ENCODE measurements around the gene KCNQ5.
A peak's percentile ranks its signal among the peaks of the same experiment; 100 is the strongest.

The KCNQ5 gene

DNA sequence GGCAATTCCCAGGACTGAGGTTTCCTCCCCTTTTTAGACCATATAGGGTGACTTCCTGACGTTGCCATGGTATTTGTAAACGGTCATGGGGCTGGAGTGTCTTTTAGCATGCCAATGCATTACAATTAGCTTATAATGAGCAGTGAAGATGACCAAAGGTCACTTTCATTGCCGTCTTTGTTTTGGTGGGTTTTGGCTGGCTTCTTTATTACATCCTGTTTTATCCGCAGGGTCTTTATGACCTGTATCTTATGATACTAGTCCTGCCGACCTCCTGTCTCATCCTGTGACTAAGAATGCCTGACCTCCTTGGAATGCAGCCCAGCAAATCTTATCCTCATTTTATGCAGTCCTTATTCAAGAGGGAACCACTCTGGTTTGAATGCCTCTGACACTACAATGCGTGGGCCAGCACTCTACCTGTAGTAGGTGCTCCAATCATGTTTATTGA is 190.1 kb downstream of the KCNQ5 start:
- DNase-seq = peak; percentile 25

DNA sequence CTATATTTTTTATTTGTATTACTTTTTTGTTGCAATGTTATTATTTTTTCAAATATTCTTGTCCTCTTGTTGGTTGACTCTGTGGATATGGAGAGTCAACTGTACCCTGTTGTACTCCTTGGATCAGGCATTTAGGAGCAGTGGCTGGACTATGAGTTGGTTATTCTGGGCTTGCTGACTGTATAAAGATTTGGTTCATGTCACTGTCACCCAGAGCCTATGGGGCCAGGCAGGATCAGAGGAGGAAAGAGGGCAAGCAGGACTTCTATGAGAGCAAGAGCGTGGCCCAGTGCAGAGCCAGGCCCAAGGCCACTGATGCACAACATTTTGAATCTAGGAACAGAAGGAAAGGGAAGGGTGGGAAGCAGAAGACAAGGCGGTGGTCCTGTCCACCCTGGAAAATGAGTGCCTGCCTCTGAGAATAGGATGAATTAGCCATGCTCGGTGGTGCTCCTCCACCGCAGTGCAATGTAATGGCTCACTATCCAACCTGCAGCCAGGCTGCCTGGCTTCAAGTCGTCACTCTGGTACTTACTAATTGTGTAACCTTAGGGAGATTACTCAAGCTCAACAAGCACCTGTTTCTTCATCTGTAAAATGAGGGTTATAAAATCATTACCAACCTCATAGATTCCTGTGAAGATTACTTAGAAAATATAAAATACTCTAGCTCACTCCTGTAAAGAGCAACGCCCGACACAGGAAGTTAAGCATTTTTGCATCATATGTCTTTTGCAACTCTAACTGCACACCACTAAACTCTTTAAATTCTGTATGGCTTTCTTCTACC is 192.1 kb downstream of the KCNQ5 start:
- DNase-seq = no peak

DNA sequence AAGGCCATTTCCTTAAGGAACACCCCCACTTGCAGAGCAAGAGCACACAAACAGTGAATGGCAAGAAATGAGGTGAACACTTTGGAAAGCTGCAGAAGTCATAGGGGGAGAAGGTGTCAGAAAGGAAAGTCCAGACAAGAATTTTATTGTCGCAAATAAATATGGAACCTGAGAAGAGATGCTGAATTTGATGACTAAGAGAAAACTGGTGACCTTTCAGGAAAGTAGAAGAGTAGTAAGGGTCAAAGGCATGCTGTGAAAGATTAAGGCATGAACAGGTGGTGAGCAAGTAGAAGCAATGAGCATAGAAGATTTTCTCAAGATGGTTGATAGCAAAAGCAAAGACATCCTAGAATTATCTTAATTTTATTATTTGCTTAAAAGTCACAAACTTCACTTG is 194.2 kb downstream of the KCNQ5 start:
- no peak for DNase-seq

DNA sequence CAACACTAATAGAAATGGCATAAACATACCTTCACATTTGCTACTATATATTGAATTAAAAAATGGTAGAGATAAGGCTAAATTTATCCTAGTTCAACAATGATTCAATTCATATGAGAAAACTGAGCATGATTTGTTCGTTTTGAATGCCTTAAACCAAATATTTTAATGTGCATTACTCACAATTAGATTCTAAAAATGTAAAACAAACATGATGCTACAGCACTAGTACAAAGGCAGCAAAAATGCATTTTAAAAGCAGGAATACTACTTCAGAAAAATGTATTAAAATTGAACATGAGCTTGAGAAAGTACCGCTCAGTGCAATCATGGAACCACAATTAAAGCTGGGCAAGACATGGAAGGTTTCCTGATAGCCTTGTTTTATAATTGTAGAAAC is 195.3 kb downstream of the KCNQ5 start:
- no peak for DNase-seq

DNA sequence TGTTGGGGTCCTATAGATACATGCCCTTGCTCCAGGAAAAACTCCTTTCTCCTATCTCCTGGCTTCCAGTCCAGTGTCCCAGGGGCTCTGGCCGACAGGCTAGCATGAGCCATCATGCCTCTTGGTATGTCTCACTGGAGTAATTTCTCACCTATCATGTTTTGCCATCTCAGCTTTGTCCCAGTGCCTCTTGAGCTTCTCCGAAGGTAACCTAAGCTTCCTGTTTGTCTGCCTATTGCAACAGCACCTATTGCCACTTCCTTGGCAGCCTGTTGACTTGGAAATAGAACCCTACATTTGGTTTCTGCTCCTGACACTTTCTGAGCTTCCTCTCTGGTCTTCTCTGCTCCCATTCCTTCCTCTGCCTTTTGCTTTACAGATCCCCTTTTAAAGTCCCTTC is 197.7 kb downstream of the KCNQ5 start:
- no peak for DNase-seq

DNA sequence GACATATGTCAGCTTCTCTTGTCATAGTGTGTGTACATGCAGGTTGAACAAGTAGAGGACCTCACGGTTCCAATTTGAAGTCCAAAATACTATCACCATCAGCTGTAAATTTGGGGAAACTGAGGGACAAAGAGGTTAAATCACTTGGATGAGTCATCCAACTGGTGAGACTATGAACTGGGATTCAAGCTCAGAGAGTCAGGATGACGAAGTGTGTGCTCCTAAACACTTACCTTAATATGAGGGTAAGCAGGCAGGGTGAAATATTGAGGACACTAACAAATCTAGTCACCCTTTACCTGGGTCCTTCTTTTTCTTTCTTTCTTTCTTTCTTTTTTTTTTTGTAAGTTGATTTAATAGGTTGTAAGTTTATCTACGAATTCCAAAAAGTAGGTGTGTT is 198.3 kb downstream of the KCNQ5 start:
- no peak for DNase-seq

DNA sequence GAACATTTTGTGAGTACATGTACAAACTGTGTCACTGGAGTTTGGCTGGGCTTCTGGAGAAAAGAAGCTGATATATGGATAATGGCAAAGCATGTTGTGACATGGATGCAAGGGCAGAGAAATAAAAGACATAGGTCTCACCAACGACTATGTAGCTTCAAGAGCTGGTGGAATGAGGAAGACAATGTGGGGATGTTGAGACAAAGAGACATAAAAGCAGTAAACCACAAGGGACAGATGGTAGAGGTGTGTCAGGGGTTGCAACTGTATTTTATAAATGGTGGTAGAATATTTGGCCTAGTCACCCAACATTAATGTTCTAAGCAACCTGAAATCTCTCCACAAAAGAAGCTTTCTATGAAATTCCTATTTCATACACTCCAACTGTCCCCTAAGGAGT is 199.0 kb downstream of the KCNQ5 start:
- DNase-seq = no peak

DNA sequence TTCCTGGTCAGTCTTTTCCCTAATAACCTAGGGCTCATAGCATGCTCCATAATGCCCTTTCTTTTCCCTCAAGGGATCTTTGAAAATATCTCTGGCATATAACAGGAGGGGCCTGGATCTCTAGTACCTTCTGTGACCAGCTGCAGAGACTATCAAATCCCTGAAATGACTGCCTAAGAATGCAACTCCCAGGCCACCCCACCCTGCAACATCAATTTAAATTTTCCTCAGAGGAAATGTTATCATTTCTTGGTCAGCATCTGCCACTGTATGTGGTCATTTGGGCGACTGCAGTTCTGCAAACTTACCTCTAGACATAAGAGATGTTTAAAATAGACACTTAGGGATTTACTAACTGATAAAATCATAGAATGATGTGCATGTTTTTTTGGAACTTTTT is 200.2 kb downstream of the KCNQ5 start:
- DNase-seq = no peak

DNA sequence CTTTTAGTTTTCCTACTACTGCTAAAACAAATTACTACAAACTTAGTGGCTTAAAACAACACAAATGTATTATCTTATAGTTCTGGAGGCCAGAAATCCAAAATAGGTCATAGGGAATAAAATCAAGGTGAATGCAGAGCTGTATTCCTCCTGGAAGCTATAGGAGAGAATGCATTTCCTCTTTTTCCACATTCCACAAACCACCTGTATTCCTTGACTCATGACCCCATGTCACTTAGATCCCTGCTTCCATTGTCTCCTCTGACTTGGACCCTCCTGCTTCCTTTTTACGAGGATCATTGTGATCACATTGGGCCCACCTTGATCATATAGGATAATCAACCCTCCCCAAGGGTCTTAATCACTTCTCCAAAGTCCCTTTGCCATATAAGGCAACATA is 200.8 kb downstream of the KCNQ5 start:
- DNase-seq = no peak

DNA sequence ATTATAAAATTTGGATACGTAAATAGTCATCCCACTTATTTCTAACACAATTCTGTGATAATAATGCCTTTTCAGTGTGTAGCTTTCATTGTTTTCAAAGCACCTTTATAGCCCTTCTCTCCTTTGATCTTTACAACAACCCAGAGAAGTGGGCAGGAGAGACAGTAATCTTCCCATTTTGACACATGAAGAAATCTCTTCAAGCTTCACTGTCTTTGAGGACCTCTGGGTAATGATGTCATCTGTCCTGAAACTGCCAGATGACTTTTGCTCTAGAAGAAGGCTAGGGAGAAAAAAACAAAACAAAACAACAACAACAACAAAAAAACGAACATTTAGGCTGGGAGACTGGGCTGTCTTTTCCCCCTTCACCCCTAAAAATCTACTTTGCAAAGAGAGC is 203.0 kb downstream of the KCNQ5 start:
- DNase-seq = no peak

DNA sequence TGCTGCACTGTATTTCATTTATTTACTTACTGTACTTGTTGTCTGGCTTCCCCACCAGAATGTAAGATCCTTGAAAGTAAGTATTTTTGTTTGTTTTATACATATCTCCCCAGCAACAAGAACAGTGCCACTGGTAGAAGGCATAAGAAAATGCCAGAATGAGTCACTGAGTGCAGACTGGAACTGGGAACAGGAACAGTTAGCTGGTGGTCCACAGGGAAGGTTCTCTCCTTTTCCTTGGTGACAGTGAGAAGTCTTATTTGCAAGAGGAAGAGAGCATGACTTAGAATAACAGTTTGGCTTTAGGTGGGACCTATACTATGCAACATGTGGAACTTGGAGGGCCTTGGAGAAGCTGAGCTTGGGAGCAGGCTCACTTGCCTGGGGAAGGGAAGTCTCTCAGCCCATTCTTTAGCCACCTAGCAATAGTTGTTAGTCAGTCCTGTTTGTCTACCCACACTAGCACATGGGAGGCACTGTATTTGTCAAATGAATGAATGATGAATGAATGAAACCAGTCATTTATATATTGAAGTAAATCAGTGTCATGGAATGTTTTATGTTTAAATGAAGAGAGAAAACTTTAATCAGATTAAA is 203.5 kb downstream of the KCNQ5 start:
- peak; percentile 21 for DNase-seq

DNA sequence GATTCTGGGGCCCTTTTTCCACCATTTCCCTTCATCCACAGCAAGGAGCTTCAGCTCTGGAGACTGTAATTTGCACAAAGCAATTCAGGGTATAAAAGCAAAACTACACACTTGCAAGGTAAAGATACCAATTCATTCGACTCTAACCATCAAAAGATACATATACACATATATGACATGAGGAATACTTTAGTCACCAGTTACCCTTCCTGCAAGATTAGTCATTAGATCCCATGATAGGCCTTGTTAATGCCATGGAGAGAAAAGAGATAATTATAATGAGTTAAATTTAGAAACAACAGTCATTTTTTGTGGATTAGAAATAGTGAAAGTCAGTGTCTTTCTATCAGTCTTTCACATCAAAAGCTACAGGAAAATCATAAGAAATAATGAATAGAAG is 204.2 kb downstream of the KCNQ5 start:
- DNase-seq = no peak

DNA sequence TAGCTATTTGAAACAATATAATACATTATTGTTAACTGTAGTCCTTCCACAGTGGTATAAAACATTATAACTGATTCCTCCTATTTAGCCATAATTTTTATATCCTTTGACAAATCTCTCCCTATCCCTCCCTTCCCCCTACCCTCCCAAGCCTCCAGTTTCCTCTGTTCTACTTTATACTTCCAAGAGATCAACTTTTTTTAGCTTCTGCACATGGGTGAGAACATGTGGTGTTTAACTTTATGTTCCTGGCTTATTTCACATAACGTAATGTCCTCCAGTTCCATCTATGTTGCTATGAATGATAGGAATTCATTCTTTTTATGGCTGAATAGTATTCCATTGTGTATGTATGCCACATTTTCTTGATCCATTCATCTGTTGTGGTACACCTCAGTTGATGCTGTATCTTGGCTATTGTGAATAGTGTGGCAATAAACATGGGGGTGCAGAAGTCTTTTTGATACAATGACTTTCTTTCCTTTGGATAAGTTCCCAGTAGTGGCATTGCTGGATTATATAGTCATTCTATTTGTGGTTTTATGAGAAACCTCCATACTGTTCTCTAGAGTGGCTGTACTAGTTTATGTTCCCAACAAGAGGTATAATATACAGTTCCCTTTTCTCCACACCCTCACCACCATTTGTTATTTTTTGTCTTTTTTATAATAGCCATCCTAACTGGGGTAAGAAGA is 205.0 kb downstream of the KCNQ5 start:
- no peak for DNase-seq

DNA sequence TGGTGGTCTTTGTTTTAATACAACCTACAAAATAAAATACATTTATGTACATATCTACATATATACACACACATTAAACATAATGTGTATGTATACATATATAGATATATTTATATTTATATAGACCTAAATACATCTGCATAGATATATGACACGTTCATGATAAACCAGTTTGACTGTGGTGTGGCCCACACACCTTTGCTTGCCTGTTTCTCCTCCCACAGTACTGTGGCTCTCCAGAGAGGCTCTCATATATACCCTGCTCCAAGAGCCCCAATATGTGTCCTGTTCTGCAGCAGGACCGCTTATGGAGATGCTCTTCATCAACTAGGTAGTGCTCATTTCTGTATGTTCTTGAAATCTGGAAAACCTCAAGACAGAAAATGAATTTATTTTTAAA is 207.0 kb downstream of the KCNQ5 start:
- no peak for DNase-seq

DNA sequence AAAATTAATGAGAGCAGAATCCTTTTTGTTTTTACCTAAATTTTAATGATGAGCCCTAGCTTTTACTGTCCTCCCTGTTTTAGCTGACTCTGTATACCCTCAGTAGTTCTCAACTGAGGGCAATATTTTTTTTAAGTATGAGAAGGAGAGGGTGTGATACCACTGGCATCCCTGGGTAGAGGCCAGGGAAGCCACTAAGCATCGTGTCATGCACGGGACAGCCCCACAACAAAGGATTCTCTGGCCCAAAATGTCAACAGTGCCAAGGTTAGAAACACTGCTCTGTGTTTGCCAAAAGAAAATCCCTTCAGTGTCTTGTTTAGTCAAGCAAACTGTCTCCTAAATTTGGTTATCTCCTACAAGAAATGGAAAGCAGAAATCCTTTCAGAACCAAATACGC is 210.4 kb downstream of the KCNQ5 start:
- DNase-seq = no peak

DNA sequence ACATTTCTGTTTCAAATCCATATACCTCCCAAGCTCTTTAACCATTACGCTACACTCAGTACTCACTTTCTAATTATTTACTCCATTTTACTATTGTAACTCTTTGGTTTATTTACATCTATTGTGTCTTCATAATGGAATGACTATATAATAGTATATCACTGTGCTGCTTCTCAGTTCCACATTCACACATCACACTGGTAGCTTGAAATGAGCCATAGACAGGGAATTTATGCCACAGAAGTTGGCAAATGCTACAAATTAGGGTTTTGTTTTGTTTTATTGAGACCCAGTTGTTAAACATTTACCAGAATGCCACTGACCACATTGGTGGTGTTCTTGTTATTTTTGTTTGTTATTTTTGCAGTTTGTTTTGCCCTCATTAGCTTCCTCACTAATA is 213.9 kb downstream of the KCNQ5 start:
- DNase-seq = no peak

DNA sequence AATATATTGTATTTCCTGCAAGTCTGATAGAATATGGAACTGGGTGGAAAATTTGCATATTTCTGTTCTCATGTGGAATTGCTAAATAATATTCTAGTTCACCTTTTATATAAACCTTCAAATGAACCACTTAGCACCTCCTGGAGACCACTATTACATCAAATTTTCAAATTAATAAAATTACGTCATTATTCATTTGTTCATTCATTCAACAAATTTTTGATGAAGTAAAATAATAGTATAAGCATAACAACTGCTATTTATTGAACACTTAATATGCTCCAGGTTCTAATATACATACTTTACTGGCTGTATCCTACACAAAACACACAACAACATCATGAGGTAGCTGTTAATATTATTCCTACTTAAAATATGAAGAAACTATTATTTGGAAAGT is 215.1 kb downstream of the KCNQ5 start:
- DNase-seq = no peak

DNA sequence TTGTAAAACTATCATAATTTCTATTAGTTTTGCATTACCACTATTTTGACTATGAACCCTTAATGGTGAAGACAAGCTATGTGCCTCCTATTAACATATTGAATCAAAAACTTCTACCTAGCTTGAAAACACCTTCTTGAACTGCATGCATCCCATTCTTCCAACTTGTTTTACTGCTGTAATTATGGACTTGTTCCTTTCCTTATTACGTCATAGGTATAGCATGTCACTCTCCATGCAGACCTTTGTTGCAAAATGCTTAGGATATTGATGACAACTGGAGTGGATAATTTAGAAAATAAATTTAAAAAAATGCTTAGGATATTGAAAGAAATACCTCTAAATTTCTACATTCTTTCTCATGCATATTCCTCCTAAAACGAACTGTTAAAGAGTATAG is 219.3 kb downstream of the KCNQ5 start:
- no peak for DNase-seq

DNA sequence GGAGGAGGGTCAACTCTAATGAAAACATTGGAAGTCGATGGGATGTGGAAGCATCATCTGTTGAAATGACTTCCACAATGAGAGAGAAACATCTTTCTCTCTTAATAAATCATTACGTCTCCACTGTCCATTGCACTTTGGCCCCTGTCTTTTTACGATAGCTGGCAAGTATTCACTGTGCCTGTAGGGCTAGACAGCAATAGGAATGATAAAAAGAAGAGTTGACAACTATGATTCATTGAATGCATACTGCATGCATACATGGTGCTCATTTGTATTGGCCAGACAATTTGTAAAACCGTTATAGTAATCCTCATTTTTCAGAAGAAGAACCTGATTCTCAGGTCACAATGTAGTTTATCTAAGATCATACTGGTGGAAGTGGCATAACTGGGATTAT is 220.3 kb downstream of the KCNQ5 start:
- no peak for DNase-seq

DNA sequence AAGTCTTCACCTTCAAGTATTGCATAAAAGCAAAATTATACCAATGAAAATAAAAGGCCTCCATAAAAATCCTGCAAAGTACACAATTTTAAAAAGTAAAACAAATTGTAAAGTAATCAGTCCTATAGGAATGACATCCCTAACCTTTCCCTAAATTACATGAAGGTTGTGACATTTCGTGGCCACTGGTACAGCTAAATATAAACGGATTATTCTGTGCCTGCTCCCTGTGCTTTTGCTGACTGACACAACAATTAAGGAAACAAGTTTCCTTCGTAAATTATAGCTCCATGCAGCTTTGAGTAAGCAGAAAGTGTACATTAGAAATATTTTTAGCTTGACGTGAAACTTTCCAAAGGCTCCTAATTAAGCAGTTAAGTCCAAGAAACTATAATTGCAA is 222.8 kb downstream of the KCNQ5 start:
- no peak for DNase-seq

DNA sequence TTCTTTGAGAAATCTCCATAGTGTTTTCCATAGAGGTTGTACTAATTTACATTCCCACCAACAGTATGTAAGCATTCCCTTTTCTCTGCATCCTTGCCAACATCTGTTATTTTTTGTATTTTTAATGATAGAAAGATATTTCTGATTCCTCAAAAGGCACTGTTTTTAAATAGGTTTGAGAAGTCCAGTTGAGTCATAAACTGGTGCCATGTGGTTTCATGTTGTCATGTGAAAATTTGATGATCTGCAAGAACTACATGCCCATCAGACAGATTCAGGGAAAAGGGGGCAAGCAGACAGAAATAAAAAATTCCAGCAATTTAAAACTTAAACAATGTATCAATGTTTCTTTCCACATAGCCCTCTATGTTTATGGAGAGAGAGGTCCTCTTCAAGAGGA is 227.5 kb downstream of the KCNQ5 start:
- no peak for DNase-seq

DNA sequence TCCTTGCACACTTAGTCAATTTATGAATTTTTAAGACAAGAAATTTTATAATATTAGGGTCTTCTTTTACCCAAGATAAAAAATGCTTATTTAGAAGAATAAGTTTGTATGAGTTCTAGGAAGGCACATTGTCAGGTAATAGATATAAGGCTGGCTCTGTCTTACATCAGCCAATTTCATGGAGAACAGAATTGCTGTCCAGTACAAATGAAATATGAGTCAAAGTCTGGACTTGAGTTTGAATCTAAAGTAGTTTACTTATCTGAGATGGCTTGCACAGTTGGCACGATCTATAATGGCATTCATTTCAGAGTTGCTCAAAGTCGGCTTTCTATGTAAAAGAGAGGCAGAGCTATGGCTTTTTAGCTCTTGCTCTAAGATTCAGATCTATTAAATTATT is 228.2 kb downstream of the KCNQ5 start:
- DNase-seq = no peak

DNA sequence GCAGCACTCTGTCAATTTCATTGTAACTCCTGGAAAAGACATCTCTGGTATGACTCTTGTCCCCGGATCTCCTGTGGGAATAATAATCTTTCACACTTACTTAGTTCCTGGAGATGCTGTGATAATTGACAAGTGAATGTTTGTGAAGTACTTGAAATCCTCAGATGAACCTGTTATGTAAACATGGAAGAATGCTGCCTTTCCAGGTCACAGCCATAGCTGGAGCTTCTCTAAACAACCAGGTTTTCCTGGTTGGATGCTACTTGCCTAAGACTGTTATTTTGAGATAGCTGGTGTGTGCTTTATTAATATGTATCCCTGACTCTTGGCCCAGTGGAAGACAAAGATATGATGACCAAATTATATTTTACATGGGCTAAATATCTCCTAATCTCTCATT is 228.6 kb downstream of the KCNQ5 start:
- no peak for DNase-seq

DNA sequence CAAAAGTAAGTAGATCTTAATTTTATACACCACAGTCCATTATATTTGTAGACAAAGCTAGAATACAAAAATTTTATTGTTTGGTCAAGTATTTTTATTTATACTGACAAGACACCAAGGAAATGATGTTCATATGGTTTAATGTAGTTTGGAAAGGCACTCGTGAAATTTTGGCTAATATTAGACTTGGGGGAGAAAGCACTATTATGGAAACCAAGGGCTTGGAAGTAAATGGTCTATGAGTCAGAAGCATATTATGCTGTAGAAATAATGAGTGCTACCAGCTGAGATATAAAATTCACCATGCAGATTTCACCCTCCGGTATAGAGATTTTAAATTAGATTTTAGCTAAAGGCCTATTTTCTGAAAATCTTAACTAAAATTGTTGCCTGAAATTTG is 233.6 kb downstream of the KCNQ5 start:
- no peak for DNase-seq
